GM10266 (cell line): Measurements from ENCODE around the gene SPDYC.

Source experiments
- DNase-seq: peaks from one replicate; pipeline ENCODE4 v3.0.0; 2012; ENCODE audit errors: extremely low spot score
- TF ChIP-seq, protein P1 (sequence below): IDR thresholded peaks from 2 replicates; pipeline ENCODE4 v1.5.1; 2012; ENCODE audit warnings: mild to moderate bottlenecking, low read depth; ENCODE audit not compliant: control insufficient read depth, insufficient read depth; ENCODE audit errors: missing control alignments

SPDYC gene

DNA sequence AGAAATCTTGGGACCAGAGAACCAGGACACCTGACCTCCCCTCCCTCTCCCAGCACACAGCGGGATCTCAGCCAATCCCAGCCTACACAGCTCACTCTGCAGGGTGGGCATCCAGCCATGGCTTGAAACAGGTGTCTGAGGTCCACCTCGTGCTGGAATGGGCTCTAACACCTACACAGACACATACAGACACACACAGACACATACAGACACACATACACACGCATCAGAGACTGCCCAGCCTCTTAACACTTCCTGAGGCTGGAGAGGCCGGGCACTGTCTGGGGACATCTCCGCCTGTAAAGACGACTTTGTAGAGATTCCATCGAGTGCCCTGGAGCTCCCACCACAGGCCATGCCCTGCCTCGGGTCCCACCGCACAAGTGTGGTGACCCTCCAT lies 48.4 kb downstream of the SPDYC start:
- TF ChIP-seq, protein P1, sequence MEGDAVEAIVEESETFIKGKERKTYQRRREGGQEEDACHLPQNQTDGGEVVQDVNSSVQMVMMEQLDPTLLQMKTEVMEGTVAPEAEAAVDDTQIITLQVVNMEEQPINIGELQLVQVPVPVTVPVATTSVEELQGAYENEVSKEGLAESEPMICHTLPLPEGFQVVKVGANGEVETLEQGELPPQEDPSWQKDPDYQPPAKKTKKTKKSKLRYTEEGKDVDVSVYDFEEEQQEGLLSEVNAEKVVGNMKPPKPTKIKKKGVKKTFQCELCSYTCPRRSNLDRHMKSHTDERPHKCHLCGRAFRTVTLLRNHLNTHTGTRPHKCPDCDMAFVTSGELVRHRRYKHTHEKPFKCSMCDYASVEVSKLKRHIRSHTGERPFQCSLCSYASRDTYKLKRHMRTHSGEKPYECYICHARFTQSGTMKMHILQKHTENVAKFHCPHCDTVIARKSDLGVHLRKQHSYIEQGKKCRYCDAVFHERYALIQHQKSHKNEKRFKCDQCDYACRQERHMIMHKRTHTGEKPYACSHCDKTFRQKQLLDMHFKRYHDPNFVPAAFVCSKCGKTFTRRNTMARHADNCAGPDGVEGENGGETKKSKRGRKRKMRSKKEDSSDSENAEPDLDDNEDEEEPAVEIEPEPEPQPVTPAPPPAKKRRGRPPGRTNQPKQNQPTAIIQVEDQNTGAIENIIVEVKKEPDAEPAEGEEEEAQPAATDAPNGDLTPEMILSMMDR = no peak
- DNase-seq = peak; percentile 3

DNA sequence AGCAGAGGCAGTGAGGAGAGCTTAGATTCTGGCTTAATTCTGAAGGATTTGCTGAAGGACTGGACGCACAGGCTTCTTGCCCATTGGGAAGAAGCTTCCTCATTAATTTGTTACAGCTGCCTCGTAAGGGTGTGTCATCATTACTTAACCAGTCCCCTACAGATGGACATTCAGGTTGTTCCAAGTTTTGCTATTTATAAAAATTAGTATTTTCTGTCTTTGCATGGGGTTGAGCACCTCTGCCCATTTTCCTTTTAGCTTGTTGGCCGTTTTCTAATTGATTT lies 49.8 kb downstream of the SPDYC start:
- DNase-seq = no peak
- TF ChIP-seq, protein P1 = no peak

DNA sequence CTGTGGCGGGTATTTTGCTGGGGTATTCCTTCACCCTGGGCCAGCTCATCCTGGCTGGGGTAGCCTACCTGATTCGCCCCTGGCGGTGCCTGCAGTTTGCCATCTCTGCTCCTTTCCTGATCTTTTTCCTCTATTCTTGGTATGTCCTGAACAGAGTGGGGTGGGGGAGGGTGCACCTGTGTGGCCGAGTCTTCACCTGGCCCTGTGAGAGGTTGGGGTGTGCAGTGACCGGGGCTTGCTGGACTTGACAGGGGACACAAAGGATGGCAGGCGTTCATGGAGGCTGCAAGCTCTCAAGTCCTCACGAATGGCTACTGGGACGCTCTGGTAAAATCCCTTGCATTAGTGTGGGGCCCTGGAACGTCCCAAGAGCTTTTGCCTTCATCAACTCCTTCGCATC lies 51.0 kb downstream of the SPDYC start:
- no peak for DNase-seq
- TF ChIP-seq, protein P1 = no peak
